ENCODE data around the gene RPH3AL.

RPH3AL gene

GRCh38 chr17:337866-338265 is 14.7 kb downstream of the RPH3AL start:
- DNase-seq (ENCODE audit: low read depth, low spot score): no peak
- no peak overlapping the region for H3K27ac ChIP-seq

DNA sequence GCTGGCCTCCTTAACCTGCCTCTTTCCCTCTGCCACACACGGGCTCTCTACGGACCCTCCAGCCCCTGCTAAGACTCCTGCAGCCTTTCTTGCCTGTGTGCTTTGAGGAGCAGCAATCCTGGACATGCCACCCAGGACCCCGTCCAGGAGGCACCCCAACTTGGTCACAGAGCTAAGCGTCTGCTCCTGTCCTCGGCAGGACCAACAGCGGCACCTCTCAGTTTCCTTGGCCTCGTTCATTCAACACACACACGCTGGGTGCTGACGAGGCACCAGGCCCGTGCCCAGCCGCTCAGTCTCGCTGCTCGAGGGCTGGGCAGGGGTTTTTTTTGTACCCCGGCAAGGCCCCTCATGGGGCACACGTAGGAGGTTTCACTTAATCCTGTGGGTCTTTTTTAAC is 15.2 kb downstream of the RPH3AL start:
- H3K27ac ChIP-seq: no peak overlapping the region
- no peak for DNase-seq (ENCODE audit: low read depth, low spot score)

DNA sequence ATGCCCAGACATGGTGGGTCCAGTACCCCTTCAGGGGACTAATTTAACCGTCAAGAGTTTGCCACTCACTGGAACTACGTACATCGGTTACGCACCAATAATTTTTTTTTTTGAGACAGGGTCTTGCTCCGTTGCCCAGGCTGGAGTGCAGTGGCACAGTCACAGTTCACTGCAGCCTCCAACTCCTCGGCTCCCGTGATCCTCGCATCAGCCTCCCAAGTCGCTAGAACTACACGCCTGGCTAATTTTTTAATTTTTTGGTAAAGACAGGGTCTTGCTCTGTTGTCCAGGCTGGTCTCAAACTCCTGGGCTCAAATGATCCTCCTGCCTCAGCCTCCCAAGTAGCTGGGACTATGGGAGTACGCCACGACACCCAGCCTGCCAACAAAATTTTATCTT is 15.6 kb downstream of the RPH3AL start:
- no peak overlapping the region for H3K27ac ChIP-seq
- no peak for DNase-seq (ENCODE audit: low read depth, low spot score)

DNA sequence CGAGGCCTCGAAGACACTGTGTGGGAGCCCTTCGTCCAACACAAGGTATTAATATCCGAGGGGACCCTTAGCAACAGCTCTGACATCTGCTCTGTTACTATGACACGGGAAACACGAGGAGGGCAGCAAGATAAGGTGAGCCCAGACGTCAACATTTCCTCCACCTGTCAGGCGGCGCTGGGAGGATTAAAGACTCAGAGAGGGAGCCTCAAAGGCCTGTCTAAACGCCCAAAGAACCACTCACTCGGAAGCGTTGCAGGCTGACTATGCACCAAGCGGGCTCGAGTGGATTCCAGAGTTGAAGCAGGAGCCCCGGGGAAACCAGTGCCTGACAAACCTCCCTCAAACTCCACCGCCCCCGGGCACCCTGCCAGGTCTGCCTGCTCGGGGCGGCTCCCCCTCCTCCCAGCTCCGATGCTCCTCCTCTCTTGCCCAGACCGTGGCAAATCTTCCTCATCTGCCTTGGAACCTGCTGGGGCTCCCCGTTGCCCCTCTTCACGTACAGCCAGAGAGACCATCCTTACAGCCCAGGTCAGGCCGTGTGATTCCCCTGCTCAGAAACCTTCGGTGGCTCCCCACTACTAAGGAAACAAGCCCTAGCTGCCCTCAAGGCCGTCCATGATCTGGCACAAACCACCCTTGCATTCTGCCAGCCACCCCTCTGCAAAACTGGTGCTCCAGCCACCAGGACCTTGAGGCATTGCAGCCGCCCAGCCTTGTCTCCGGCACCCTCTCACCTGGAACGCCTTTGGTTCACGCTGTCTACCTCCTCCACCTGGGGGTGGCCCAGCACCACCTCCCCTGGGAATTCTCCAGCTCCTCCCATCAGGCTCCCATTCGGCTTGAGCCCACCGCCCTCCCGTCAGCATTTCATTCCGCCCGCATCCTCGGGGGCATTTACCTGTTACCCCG is 16.2 kb downstream of the RPH3AL start:
- no peak for DNase-seq (ENCODE audit: low read depth, low spot score)

GRCh38 chr17:335691-336090 is 16.9 kb downstream of the RPH3AL start:
- no peak for DNase-seq (ENCODE audit: low read depth, low spot score)
- no peak overlapping the region for H3K27ac ChIP-seq

More for the DNA sequence above, 16.2 kb downstream of the RPH3AL start:
- no peak overlapping the region for H3K27ac ChIP-seq

GRCh38 chr17:334974-335481 is 17.6 kb downstream of the RPH3AL start:
- no peak overlapping the region for H3K27ac ChIP-seq

DNA sequence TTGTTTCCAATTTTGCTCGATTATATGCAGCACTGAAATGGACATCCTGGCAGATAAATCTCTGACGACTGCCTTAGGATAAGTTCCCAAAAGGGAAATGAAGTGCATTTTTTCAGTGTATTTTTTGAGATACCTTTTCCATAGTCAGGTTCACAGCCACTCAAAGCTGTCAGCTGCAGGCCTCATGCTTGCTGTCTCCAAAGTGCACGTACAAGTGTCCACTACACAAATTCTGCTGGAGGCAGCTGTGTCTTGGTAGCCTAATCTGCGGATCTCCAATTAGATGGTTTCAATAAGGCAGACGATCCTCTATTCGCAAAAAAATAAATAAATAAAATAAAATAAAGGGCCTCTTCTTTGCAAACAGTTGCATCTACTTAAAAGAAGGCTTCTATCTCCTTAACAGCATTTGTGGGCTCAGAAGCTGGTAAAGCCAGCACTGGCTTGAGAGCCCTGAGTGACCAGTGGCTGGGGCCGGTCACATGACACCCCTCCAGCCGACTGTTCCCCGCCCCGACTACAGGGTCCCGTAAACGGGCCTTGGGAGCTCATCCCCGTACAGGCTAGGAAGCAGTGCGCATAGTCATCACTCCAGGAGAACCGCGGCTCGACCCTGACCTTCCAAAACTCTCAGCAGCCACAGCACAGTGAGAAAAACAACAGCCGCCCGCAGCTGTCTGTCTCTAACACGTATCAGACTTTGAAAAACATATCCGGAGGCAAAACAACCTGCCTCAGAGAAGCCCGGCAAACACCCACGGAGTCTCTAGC is 18.8 kb downstream of the RPH3AL start:
- H3K27ac ChIP-seq: no peak overlapping the region
- no peak for DNase-seq (ENCODE audit: low read depth, low spot score)

More at GRCh38 chr17:334974-335481, 17.6 kb downstream of the RPH3AL start:
- DNase-seq (ENCODE audit: low read depth, low spot score): no peak

DNA sequence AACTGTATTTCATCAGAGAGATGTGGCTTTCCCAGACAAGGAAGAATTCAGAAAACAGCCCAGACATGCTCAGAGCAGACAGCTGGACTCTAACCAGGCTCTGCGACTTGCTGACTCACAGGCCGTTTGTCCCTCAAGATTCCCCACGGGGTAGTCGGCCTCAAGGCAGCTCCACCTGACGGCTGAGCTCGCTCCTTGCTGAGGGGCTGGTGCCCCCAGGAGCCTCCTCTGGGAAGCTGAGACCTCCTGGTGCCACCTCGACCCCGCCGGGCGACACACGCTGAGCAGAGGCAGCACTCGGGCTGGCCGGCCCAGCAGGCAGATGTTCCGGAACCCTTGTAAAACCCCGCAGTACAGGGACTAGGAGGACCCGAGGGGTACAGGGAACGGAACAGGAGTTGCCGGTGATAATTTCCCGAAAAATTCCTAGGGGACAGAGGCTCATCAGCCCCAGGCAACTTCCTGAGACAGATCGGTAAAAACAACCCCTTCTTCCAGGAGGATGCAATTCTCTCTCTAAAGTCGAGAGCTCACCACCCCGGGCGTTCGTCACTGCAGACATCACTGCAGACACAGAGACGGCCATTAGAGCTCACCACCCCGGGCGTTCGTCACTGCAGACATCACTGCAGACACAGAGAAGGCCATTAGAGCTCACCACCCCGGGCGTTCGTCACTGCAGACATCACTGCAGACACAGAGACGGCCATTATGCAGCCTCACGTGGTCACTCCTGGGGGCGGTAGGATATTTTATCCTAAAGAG is 19.9 kb downstream of the RPH3AL start:
- no peak for DNase-seq (ENCODE audit: low read depth, low spot score)

DNA sequence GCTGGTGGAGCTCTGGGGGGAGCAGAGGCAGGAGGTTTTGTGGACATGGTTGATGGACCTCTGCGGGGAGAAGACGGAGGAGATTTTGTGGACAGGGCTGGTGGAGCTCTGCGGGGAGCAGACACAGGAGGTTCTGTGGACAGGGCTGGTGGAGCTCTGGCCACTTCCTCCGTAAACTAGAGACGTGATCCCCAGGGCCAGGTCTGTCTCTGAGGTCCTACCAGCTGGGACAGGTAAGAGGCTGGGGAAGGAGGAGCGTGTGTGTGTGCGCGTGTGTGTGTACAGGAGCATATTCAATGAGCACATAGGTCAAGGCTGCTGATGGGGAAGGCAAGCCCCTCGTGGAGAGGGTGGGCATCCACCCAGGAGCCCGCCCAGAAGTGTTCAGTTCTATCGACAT is 20.6 kb downstream of the RPH3AL start:
- H3K27ac ChIP-seq: no peak overlapping the region

More for the DNA sequence above, 19.9 kb downstream of the RPH3AL start:
- no peak overlapping the region for H3K27ac ChIP-seq

DNA sequence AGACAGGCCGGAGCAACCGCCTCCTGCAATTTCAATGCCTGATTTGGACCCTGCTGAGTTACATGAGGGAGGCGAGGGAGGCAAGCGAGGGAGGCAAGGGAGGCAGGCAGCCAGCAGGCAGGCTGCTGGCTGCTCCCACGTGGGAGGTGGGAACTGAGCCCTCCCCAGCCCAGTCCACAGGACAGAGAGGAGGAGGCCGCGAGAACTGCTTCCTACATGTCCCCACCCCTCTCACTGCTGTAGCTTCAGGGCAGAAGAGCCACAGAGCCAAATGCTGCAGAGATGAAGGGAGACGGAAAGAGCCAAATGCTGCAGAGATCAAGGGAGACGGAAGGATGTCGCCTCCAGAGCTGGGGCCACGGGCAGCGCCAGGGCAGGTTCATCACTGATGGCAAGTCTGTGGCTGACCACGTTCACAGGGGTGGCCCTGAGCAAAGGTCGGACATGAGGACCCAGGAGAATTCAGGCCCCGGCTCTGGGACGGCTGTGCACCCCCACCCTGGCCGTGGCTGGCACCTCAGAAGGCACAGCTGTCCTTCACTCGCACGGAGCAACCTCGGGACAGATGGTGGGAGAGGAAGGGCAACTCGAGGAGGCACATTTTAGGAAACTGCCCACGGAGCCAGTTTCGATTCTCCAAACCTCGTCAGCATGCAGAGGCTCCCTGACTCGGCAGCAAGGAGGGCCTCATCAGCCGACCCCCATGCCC is 21.5 kb downstream of the RPH3AL start:
- no peak for DNase-seq (ENCODE audit: low read depth, low spot score)
- no peak overlapping the region for H3K27ac ChIP-seq

More for the DNA sequence above, 20.6 kb downstream of the RPH3AL start:
- no peak for DNase-seq (ENCODE audit: low read depth, low spot score)

- no peak for DNase-seq (ENCODE audit: low read depth, low spot score)
- H3K27ac ChIP-seq: no peak overlapping the region
Observed at GRCh38 chr17:329784-330420, 22.7 kb downstream of the RPH3AL start.

- H3K27ac ChIP-seq: no peak overlapping the region
- DNase-seq (ENCODE audit: low read depth, low spot score): no peak
Observed at GRCh38 chr17:327971-328370, 24.6 kb downstream of the RPH3AL start.

DNA sequence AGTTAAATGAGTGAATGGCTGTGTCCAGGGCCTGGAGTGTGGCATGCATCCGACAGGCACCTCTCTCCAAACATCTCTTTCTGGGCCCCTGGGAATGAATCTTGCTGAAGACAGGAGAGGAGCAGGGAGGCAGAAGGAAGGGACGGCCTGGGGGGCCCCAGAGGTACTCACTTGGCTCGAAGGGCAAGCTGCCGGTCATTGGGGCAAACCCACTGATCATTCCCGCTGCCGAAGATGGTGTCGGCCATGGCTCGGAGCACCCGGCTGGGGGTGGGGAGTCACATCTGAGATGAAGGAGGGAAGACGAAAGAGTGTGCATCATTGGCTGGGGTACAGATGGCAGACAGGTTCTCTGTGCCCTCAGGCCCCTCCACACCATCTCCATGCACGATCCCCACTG is 25.3 kb downstream of the RPH3AL start:
- H3K27ac ChIP-seq: no peak overlapping the region
- no peak for DNase-seq (ENCODE audit: low read depth, low spot score)

- DNase-seq (ENCODE audit: low read depth, low spot score): no peak
- no peak overlapping the region for H3K27ac ChIP-seq
Observed at GRCh38 chr17:326010-326621, 26.5 kb downstream of the RPH3AL start.

- no peak for DNase-seq (ENCODE audit: low read depth, low spot score)
- no peak overlapping the region for H3K27ac ChIP-seq
Observed at GRCh38 chr17:325270-326009, 27.2 kb downstream of the RPH3AL start.

DNA sequence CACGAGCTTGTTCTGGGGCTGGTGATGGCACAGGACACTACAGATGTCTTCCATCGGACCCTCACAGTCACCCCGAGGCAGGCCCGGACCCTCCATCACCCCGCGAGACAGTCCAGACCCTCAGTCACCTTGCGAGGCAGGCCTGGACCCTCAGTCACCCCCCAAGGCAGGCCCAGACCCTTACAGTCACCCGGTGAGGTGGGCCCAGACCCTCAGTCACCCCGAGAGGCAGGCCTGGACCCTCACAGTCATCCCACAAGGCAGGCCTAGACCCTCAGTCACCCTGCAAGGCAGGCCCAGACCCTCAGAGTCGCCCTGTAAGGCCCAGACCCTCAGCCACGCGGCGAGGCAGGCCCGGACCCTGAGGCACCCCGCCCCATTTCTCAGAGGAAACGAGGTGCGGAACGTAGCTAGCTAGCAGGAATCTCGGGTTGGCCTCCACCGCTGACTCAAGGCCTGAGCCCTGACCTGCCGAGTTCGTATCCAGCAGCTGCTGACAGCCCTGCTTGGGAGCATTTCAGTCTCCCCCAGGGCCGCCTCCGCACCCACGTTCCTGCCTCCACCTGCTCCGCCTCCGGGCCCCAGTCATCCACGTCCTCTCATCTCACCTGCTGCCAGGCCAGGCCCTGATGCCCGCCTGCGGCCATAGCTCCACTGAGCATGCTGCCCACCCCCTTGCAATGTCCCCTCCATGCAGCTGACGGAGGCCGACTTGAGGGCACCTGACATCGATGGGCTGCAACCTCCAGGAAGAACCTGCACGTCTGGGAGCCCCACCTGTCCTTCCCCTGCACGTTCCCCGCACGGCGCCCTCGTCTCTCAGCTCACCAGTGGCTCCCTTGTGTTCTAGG is 28.7 kb downstream of the RPH3AL start:
- H3K27ac ChIP-seq: no peak overlapping the region
- DNase-seq (ENCODE audit: low read depth, low spot score): no peak

GRCh38 chr17:323181-323580 is 29.4 kb downstream of the RPH3AL start:
- no peak overlapping the region for H3K27ac ChIP-seq
- no peak for DNase-seq (ENCODE audit: low read depth, low spot score)
